Measurements from ENCODE around the gene OPN1LW.
A peak's percentile ranks its signal among the peaks of the same experiment; 100 is the strongest.
"Not testable (repeated sequence)": the region's sequence is repeated elsewhere in the genome, so short reads cannot be mapped to it uniquely, and the experiment has no call there.

The OPN1LW gene

DNA sequence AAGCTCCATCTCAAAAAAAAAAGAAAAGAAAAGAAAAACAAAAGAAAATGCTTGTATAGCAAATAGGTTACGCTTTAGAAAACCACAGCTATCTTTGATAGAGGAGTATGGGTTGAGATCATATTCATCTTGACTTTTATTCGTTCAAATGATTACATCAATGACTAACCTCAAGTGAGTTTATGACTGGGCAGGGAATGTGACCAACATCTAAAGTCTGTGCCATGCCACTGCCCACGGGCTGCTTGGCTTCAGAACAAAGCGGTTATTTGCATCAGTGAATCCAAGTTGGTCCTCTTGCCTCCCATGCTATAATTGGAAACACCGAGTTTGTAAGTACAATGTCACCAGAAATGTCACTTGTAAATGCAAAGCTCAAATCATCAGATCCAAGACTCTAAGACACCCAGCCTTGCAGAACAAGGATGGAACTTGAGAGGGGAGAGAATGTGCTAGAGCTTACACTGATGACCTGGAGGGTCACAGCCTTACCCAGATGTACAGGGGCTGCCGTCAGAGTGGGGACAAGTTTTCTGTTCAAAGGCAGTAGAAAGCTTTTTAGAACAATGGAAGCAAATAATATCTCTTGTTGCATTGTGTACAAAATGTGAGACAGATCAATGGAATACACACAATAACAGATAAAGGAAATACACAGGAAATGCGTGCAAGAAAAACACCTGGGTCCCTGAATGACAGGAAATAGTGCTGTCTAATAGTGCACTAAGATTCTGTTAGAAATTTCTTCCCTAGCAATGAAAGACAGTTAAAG is 8.4 kb upstream of the OPN1LW start:
- DNase-seq: no peak

DNA sequence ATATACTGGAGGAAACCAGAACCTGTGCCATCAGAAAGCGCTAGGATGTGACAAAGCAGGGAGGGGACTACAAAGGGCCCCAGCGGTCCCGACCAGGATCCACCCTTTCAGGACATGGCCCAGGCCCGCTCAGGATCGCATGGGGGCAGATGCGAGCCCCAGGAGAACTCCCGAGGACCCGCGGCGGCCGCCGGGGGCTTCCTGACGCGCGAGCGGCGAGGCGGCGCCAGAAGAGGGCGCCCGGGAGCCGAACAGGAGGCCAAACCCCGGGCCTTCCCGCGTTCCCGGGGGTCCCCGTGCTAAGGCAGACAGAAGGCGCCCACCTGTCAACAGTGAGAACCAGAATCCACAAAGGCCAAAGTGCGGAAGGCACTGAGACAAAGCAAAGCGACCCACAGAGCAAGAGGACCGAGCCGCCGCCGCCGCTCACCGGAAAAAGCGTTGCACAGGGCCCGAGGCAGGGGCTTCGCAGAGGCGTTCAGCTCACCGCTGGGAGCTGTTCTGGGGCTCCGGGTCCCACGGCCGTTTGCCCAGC is 7.3 kb upstream of the OPN1LW start:
- peak; percentile 21 to 66 (median 30) for DNase-seq

DNA sequence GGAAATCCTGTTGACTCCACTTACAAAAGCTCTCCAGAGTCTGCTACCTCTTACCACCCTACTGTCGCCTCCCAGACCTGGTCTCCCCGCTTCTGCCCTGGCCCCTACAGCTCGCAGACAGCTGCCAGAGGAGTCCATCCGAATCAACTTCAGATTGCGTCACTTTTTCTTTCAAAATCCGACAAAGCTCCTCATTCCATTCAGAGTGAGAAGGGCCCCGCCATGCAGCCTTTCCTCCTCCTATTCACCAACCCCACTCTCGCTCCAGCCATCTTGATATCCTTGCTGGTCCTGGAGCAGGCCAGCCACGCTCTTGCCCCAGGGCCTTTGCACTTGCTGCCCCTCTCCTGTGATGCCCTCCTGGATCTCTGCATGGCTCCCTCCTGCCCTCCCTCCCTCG is 5.2 kb upstream of the OPN1LW start:
- DNase-seq: no peak

DNA sequence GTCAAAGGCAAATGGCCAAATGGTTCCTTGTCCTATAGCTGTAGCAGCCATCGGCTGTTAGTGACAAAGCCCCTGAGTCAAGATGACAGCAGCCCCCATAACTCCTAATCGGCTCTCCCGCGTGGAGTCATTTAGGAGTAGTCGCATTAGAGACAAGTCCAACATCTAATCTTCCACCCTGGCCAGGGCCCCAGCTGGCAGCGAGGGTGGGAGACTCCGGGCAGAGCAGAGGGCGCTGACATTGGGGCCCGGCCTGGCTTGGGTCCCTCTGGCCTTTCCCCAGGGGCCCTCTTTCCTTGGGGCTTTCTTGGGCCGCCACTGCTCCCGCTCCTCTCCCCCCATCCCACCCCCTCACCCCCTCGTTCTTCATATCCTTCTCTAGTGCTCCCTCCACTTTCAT is 3.8 kb upstream of the OPN1LW start:
- no peak for DNase-seq

DNA sequence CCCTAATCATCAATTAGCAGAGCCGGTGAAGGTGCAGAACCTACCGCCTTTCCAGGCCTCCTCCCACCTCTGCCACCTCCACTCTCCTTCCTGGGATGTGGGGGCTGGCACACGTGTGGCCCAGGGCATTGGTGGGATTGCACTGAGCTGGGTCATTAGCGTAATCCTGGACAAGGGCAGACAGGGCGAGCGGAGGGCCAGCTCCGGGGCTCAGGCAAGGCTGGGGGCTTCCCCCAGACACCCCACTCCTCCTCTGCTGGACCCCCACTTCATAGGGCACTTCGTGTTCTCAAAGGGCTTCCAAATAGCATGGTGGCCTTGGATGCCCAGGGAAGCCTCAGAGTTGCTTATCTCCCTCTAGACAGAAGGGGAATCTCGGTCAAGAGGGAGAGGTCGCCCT is 3.3 kb upstream of the OPN1LW start:
- DNase-seq: no peak

DNA sequence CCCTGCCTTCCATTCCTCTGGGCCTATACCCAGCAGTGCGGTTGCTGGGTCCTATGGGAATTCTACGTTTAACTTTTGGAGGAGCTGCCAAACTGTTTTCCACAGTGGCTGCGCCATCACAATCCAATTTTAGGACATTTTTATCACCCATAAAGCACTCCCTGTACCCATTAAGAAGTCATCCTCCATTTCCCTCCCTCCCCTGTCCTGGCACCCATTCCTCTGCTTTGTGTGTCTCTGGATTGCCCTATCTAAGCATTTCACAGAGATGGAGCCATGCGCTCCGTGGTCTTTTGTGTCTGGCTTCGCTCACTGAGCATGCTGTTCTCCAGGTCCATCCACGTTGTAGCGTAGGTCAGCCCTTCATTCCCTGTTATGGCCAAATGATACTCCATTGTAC is 1.7 kb upstream of the OPN1LW start:
- no peak for DNase-seq

DNA sequence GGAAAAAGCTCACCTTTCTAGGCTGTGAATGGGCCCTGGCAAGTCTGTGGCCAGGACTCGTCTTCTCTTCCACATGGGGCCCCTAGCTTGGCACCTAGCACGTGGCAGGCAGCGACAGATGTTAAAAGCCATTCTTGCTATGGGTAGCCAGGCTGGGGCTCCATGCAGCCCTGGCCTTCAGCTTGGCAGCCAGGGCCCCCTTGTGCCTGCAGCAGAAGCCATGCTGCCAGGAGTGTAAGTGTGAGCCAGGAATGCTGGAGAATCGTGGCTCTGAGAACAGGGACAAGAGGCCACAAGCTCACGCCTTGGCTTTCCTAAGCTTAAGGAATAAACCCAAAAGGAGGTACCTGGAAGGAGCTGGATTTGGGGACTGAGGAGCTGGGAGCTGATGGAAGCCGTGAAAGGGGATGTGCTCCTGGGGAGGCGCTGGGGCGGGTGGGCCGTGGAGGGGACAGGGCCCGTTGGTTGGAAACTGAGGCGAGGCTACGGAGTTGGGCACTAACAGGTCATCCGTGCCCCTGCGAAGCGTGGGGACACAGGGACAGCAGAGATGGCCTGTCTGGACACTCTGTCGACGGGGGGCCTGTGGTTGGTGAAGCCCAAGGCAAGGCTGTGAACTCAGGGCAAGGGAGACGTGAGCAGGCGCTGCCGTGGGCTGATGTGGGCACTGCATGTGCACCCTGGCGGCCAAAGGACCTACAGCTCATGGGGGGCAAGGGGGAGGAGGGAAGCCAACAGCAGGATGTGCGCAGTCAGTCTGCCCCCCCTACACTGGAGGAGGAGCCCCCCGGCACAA is 895 bp upstream of the OPN1LW start:
- DNase-seq: no peak

DNA sequence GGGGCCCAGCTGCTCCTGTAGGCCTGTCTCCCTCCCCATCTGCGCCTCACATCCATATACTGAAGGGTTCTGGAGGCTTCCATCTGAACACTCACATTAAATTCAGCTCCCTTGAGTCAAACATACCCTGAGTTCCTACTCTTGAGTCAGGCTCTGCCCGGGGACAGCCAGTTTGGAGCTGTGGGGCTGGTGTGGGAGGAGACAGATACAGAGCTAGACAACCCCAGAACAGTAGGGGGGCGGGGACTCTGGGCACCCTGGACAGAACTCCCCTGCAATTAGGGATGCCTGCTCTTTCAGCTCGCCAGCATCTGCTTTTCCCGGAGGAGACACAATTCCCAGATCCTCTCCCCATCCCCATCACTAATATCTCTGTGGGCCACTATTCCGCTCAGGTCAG is 7.0 kb downstream of the OPN1LW start:
- not testable (repeated sequence) for DNase-seq

DNA sequence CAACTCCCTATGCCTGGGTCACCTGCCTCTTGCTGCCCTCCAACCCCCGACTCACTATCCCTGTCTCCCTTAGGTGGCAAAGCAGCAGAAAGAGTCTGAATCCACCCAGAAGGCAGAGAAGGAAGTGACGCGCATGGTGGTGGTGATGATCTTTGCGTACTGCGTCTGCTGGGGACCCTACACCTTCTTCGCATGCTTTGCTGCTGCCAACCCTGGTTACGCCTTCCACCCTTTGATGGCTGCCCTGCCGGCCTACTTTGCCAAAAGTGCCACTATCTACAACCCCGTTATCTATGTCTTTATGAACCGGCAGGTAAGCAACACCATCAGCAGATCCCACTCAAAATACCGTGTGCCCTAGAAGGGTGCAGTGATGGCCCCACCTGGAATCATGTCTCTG is 12.2 kb downstream of the OPN1LW start:
- DNase-seq: not testable (repeated sequence)

DNA sequence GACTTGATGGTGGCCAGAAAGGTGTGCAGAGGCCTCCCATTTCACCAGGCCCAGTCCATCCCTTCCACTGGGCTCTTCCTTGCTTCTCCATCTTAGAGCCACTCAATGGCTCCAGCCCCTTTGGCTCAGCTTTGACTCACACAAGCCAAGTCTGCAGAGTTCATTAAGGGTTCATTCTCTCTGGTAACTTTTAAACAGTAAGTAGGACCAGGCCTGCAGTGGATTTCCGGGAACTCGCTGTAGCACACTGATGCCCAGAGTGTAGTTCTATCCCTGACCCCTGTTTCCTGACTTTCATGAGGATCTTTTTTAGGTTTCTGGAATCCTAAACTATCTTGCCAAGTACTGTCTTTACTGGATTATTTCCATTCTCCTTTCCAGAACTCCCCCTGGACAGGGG is 13.2 kb downstream of the OPN1LW start:
- DNase-seq: not testable (repeated sequence)

DNA sequence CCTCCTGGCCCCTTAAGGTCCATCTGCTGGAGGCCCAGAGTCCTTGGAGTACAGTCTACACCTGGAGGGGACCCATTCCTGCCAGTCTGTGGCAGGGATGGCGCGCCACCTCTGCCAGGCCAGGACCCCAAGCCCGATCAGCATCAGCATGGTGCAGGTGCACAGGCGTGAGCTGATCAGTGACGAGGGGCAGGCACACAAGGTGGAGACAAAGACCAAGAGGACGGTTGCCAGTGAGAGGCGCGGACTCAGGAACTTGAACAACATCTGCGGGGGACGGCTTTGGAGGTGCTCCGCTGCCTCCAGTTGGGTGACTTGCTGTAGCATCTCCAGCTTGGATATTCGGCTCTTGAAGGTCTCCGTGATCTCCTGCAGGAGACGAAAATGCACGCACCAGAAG is 15.3 kb downstream of the OPN1LW start:
- not testable (repeated sequence) for DNase-seq

DNA sequence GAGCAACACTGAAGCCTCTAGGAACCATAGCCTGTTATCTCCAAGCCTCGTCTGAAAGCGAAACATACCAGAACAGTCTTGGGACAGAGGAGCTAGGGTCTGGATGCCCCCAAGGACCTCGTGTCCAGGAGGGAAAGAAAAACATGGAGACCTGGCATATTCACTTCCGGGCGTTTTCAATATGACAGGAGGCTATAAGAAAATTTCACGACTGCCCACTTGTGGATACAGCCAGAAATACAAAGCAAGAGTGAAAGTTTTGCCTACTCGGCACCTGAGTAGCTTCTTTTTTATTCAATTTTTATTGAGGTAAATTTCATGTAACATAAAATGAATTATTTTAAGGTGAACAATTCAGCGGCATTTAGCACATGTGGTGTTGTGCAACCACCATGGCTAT is 20.9 kb downstream of the OPN1LW start:
- not testable (repeated sequence) for DNase-seq

DNA sequence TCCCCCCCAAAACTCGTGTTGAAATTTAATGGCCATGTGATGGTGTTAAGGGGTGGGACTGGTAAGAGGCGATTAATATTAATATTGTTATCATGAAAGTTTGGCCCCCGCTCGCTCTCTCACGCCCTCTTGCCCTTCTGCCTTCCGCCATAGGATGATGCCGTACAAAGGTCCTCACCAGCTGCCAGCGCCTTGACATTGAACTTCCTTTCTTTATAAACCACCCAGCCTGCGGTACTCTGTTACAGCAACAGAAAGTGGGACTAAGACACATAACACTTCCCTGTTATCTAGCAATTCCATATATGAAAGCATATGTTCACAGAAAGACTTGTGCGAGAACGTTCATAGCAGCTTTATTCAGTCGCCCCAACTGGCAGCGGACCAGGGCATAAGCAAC is 24.3 kb downstream of the OPN1LW start:
- DNase-seq: not testable (repeated sequence)

DNA sequence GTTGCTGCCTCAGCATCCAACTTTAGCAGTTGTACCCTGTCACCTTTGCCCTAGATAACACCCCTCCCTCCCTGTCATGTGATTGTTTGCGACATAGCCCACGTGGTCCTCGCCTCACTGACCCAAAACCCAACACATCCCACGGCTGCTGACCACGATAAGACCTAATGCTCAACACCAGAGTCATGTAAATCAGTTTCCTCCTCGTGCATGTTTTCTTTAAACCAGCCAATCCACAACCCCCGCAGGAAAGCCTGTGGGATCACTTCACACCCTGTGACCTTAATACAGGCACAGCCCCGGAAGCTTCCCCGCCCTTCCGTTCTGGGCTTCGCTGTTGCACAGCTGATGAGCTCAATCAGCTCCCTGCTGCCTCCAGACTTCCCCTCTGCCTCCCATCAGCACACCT is 28.5 kb downstream of the OPN1LW start:
- not testable (repeated sequence) for DNase-seq

DNA sequence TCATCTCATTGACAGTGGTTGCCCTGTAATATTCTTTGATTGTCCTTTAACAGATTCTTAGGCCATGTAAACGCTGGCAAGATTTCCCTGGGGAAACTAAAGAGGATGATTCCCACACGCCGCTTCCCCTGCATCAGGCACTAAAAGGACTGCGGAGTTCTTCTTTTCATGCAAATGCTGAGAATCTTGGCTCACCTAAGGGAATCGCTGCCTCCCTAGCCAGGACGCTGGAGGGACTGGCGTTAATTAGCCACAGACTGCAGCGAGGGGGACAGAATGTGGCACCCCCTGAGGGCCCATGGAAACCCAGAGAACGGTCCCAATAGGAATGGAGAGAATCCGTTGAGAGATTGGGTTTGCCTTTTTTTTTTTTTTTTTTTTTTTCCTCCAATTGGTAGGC is 30.3 kb downstream of the OPN1LW start:
- DNase-seq: not testable (repeated sequence)

DNA sequence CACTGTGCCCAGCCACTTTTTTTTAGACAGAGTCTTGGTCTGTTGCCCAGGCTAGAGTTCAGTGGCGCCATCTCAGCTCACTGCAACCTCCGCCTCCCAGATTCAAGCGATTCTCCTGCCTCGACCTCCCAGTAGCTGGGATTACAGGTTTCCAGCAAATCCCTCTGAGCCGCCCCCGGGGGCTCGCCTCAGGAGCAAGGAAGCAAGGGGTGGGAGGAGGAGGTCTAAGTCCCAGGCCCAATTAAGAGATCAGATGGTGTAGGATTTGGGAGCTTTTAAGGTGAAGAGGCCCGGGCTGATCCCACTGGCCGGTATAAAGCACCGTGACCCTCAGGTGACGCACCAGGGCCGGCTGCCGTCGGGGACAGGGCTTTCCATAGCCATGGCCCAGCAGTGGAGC is 38.3 kb downstream of the OPN1LW start, which contains the start of gene OPN1MW:
Gene OPN1MW, plus strand, starts transcription at position 301 of the 400 bp plus-strand sequence. Its CDS starts 82 bp downstream, at position 383.
- not testable (repeated sequence) for DNase-seq

DNA sequence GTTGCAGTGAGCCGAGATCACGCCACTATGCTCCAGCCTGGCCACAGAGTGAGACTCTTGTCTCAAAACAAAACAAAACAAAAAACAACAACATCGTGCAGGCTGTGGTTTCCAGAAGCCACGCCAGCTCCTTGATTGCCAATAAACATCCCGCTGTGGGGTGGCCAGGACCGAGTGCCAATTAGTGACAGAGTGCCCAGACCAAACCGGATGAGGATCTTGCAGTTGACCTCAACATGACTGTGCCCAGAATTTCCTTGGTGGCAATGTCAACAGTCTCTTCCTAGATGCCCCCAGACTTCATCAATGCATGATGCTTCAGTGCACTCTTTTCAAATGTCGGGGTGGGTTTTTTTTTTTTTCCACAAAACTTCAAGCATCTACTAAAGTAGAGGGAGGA is 39.8 kb downstream of the OPN1LW start:
- not testable (repeated sequence) for DNase-seq

DNA sequence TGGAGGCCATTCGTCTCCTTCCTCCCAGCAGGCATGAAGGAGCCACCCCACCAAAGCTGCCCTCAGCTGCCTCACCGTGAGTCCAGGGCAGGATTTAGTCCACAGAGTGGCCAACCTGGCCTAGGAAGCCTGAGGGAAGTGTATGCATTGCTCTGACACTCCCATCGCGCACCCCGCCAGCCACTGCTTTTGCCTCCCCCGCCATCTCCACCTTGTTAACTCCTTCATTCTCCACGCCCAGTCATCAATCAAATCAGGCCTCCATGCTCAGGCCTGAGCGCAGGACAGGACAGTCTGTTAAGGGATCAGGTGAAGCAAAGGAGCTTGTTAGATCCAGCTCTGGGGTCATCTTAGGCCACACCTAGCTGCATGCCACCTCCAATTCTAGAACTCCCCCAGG is 48.8 kb downstream of the OPN1LW start:
- DNase-seq: not testable (repeated sequence)

DNA sequence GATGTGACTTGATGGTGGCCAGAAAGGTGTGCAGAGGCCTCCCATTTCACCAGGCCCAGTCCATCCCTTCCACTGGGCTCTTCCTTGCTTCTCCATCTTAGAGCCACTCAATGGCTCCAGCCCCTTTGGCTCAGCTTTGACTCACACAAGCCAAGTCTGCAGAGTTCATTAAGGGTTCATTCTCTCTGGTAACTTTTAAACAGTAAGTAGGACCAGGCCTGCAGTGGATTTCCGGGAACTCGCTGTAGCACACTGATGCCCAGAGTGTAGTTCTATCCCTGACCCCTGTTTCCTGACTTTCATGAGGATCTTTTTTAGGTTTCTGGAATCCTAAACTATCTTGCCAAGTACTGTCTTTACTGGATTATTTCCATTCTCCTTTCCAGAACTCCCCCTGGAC is 50.3 kb downstream of the OPN1LW start:
- not testable (repeated sequence) for DNase-seq

DNA sequence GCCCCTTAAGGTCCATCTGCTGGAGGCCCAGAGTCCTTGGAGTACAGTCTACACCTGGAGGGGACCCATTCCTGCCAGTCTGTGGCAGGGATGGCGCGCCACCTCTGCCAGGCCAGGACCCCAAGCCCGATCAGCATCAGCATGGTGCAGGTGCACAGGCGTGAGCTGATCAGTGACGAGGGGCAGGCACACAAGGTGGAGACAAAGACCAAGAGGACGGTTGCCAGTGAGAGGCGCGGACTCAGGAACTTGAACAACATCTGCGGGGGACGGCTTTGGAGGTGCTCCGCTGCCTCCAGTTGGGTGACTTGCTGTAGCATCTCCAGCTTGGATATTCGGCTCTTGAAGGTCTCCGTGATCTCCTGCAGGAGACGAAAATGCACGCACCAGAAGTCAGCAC is 52.4 kb downstream of the OPN1LW start:
- DNase-seq: not testable (repeated sequence)

Data from activated naive CD4-positive, alpha-beta T cell (primary cell).